GM19023 (cell line): Measurements from ENCODE around the gene LAMP2.
A peak's percentile ranks its signal among the peaks of the same experiment; 100 is the strongest.
"Not testable (repeated sequence)": the region's sequence is repeated elsewhere in the genome, so short reads cannot be mapped to it uniquely, and the experiment has no call there.

Experiments used
- ATAC-seq: cut with Tn5 transposase; IDR thresholded peaks from one replicate; pipeline ENCODE4 v1.9.1; 2021; ENCODE audit warnings: mild to moderate bottlenecking, moderate library complexity; ENCODE audit not compliant: unreplicated experiment

Gene LAMP2

DNA sequence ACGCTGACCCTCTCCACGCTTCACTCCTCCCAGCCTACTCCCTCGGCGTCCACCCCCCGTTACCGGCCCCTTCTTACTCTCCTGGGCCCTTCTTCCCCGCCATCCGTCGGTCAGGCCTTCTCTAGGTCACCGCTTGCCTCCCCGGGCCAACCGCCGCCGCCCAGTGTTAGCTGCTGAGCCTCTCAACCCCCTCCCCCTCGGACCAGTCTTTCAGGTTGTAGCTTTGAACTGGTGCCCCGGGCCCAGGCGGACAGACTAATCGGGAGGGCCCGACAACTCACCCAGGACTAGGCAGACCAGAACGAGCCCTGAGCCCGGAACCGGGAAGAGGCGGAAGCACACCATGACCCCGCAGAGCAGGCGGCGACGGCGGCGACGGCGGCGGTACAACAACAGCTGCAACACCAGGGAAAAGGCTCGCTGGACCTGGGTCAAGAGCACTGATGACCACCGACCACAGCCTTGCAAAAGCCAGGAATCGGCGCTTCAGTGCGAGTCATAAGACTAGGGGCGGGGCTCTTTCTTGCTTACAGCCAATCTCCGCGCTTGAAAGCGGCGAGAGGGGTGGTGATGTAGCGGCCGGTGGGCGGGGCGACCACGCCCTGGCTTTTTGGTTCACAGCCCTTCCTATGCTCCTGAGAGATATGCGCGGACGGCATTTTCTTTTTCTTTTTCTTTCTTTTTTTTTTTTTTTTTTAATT lies at the start of gene LAMP2:
LAMP2 (minus strand) TSS at position 472 of the 701 bp plus-strand sequence; CDS start at position 345, 127 bp downstream.
- peak; percentile 96 for ATAC-seq

DNA sequence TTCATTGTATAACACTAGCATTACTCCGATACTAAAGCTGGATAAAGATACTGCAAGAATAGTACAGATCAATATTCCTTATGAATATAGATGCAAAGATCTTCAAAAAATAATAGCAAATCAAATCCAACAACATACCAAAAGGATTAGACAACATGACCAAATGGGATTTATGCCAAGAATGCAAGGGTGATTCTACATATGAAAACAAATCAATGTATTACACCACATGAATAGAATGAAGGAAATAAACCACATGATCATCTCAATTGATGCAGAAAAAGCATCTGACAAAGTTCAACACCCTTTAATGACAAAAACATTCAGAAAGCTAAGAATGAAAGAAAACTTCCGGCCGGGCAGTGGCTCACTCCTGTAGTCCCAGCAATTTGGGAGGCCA lies 48.8 kb upstream of the LAMP2 start:
- no peak for ATAC-seq

DNA sequence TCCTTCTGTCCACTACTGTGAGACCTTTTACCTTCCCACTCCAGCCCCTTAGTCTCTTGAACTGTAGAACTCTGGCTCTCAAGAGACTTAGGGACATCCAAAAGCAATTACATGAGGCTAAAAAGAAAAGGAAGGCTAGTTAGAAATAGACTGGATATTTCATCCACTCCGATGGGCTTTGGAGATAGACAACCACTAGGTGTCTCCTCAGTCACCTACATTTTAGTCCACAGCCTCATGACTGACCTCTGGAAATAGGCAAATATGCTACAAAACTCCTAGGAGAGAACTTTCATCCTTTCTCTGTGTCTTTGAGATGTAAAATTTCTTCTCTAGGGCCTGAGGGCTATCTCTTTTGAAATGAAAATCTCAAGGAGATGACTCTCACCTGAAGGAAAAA lies 45.1 kb upstream of the LAMP2 start:
- no peak for ATAC-seq

DNA sequence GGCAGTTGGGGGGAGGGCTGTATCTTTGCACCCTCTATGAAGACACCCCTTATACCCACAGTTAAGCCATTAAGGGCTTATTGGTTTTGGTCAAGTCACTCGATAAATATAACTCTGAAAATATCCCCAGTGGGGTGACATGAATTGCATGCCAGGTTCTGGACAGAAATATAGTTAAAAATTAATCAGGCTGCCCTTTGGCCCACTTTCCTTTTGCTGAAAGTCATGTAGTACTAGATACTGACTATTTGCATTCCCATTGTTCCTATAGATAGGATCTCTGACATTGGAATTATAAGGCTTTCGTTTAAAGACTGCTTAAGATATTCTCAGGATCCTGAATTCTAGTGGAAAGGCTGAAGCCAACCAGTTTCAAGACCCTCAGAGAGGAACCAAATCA lies 43.5 kb upstream of the LAMP2 start:
- ATAC-seq: no peak

- no peak for ATAC-seq
These were observed 43.1 kb upstream of the LAMP2 start for GRCh38 chrX:120512222-120512621.

DNA sequence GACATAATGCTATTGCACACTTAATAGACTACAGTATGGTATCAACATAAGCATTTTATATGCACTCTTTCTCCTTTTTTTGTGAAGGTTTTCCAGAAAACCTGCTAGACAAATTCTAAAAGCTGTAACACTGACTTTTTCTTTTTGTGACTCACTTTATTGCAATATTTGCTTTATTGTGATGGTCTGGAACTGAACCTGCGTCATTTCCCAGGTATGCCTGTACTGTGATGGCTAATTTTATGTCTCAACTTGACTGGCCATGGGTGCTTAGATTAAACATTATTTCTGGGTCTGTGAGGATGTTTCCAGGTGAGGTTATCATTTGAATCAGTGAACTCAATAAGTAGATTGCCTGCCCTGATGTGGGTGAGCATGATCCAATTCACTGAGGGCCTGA lies 35.5 kb upstream of the LAMP2 start:
- no peak for ATAC-seq

GRCh38 chrX:120499301-120500072 lies 30.4 kb upstream of the LAMP2 start:
- no peak for ATAC-seq

DNA sequence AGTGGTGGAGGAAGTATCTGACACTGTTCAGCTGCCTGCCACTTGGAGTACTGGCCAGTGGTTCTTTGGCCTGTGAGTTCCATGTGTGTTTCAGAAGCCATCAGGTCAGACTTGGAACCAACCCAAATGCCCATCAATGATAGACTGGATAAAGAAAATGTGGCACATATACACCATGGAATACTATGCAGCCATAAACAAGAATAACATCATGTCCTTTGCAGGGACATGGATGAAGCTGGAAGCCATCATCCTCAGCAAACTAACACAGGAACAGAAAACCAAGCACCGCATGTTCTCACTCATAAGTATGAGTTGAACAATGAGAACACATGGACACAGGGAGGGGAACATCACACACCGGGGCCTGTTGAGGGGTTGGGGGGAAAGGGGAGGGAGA lies 21.0 kb upstream of the LAMP2 start:
- ATAC-seq: not testable (repeated sequence)

DNA sequence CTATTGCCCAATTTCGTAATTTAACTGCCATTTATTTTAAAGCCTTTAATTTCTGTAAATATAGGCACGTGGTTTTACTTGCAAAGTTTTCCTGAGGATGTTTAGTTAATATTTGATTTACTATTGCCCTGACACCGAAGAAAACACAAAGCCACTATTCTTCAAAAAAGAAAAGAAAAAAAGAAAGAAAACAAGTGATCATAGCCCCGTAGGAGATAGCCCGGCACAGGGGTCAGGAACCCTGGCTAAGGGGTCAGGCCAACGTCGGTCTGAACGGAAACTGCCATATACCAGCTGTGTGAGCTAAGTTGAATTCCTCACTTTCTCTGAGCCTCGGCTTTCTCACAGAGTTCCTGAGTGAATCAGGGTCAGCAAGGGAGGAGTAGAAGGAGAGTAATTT lies 17.7 kb upstream of the LAMP2 start:
- no peak for ATAC-seq

GRCh38 chrX:120485638-120486520 lies 16.8 kb upstream of the LAMP2 start:
- peak; percentile 74 for ATAC-seq

DNA sequence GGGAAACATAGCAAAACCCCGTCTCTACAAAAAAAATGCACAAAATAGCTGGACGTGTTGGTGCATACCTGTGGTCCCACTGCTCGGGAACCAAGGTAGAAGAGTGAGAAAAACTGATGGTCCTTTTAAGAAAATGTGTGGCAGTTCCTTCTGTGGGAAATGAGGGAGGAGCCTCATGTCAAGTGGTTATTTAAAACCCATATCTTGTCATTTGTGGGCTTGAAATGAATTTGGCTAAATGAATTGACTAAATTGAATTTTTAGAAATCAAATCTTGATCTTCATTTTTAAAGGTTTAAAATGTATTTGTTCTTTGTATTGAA lies 16.2 kb upstream of the LAMP2 start:
- peak; percentile 3 for ATAC-seq

DNA sequence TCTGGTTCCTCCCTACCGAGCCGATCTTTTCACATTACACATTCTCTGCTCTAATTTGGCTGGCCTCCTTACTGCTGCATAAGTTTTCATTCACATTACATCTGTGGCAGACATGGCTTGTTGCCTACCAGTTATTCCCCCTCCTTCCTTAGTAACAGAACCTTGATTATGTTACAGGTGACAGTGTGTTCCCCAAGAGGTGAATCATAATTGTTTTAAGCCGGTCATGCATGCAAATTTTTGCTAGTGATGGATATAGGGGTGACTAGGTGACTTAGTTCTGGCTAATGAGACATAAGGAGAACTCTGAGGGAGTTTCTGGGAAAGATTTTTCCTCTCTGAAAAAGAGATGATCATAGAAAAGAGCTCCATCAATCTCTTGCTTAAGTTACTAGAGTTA lies 8.4 kb upstream of the LAMP2 start:
- ATAC-seq: no peak

- ATAC-seq: no peak
These were observed 7.6 kb upstream of the LAMP2 start for GRCh38 chrX:120476714-120477113.

GRCh38 chrX:120475447-120475846 lies 6.4 kb upstream of the LAMP2 start:
- not testable (repeated sequence) for ATAC-seq

DNA sequence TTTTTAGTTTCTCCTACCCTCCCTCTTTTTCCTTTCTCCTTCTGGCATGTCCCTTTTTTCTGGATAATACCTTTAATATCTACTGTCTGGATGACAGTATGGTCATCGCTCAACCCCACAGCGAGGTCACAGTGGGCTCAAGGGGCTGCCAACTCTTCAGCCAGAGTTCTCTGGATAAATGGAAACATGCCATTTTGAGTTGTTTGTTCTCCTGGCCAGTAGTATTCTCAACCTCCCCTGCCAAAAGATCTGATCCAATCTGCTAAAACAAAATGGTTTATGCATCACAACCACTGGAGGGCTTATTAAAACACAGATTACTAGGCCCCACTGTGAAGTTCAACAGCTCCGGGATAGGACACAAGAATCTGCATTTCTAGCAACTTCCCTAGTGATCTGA lies 5.0 kb upstream of the LAMP2 start:
- ATAC-seq: no peak

- ATAC-seq: not testable (repeated sequence)
These were observed 561 bp upstream of the LAMP2 start for GRCh38 chrX:120469657-120470056.

DNA sequence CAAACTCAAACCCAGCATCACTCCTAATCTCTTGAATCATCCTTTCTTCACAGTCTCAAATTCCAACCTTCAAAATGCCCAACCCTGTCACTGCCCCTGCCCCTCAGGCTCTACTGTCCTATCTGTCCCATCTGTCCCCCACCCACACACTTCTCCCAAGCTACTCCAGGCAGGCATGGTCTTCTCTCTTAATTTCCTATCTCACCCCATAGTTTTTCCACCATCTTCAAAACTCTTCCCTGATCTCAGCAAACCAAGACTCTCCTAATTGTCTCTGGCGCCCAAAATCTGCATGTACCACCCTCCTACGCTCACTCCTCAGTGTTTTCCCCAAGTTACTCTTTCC lies 644 bp downstream of the LAMP2 start:
- no peak for ATAC-seq

GRCh38 chrX:120468071-120468470 lies 1.0 kb downstream of the LAMP2 start:
- no peak for ATAC-seq

GRCh38 chrX:120464411-120464810 lies 4.7 kb downstream of the LAMP2 start:
- ATAC-seq: no peak

DNA sequence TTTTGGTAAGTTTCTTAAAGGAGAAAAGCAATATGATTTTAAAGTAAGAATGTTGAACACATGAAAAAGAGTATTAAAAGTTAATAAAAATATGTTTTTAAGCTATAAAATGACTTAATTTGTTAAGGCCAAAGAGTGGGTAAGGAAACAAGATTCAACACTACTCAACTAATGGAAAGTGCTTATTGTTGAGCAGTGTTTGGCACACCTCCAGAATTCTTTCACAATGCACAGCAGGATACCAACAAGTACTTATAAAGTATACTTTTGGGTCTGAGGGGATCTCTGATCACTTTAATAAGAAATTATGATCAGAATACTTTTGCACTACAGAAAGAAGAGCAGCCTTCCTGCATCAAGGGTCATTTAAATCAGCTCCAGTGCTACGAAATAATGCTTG lies 5.9 kb downstream of the LAMP2 start:
- ATAC-seq: no peak

GRCh38 chrX:120462370-120462769 lies 6.7 kb downstream of the LAMP2 start:
- ATAC-seq: no peak

DNA sequence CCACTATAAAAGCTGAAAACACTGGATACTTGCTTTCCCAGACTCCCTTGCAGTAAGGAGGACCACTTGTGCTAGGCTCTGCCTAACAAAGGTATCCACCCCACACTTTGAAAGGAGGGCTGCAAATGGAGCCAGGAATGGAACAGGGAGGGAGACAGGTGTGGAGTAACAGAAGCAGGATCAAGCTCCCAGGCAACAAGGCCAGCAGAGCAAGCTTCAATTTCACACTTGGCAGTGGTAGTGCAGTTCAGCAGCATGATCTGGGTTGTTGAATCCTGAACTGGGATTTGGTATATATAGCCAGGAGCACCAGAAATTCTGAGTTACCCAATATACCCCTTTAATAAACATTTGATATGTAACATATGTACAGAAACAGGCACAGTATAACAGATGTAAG lies 9.8 kb downstream of the LAMP2 start:
- ATAC-seq: no peak
